SHP77 (cell line): ENCODE data around the gene UBTD1.
A peak's percentile ranks its signal among the peaks of the same experiment; 100 is the strongest.

Experiments used
- DNase-seq, 2 experiments: peaks; one replicate each; lab custom pipeline; 2025; lab: John Stamatoyannopoulos, UW

UBTD1 gene

GRCh38 chr10:97483506-97483905 lies 15.2 kb upstream of the UBTD1 start:
- DNase-seq, result no peak

- no peak for DNase-seq
Measured at GRCh38 chr10:97483921-97484320, 14.8 kb upstream of the UBTD1 start.

- DNase-seq, result no peak
Measured at GRCh38 chr10:97485647-97486281, 13.0 kb upstream of the UBTD1 start.

- DNase-seq, result no peak
Measured at GRCh38 chr10:97490592-97490991, 8.1 kb upstream of the UBTD1 start.

- no peak for DNase-seq
Measured at GRCh38 chr10:97494151-97494550, 4.6 kb upstream of the UBTD1 start.

- DNase-seq, result no peak
Measured at GRCh38 chr10:97494863-97495506, 3.7 kb upstream of the UBTD1 start.

DNA sequence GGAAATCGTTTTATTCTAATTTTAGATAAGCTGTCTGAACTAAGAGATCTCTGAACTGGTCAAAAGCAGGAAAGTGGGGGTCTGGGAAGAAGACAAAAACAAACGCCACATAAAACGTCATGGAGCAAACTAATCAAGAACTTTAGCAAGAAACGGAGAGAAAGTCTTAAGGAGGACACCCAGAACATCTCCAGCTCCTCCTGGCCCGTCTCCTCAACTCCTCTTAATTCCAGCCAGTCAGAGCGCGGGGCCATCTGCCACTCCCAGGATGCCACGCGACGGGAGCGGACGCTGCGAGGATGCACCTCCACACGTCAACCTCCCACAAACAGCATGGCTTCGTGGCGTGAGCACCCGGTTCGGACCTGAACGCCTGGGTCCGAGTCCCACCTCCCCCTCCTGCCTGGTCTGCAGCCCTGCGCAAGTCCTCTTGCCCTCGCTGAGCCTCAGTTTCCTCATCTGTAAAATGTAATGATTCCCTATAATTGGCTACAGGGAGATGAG lies 1.1 kb upstream of the UBTD1 start:
- peak; percentile 37 to 78 for DNase-seq

- peak; percentile 95 to 97 for DNase-seq
Measured at GRCh38 chr10:97498076-97498840, 466 bp upstream of the UBTD1 start, which contains the start of gene MMS19. MMS19 (minus strand) TSS chr10:97498422; CDS start chr10:97498384, 38 bp downstream.

- peak in 1 of 2 experiments; percentile 37 for DNase-seq
Measured at GRCh38 chr10:97499561-97500296, 1.0 kb downstream of the UBTD1 start.

- no peak for DNase-seq
Measured at GRCh38 chr10:97500297-97500575, 1.5 kb downstream of the UBTD1 start.

GRCh38 chr10:97502916-97503315 lies 4.2 kb downstream of the UBTD1 start:
- DNase-seq, result no peak

DNA sequence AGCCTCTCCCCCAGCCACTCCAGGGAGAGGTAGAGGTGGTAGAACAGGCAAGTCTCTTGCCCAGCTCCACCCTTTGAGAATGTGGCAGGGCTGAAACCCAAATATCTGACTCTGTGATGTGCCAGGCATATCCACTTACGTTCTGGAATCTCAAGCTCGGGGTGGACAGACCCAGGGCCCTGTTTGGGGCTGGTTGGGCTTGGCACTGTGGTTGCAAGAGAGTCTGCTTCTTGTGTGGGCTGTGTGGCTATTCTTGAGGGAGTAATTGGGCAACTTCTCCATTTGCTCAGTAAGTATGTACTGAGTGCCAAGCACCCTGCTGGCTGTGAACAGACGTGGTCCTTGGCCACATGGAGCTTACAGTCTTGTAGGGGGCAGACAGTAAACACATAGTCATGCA lies 4.7 kb downstream of the UBTD1 start:
- DNase-seq, result no peak

GRCh38 chr10:97505152-97505551 lies 6.4 kb downstream of the UBTD1 start:
- no peak for DNase-seq

- no peak for DNase-seq
Measured at GRCh38 chr10:97506199-97506991, 7.7 kb downstream of the UBTD1 start.

DNA sequence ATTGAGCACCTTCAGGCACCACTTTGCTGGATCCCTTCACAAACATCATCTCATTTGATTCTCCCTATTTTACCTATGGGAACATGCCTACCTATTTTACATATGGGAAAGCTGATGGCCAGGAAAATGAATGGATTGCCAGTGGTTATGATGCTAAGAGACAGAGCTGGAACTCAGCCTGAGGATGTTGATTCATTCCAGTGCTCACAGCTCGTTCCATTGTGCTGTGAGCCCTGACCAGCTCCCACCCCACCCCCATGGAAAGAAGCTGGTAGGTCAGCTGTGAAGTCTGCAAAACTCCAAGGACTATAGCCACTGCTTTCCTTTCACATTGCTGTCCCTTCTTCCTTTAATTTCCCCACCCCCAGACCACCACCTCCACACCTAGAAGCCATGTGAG lies 9.6 kb downstream of the UBTD1 start:
- DNase-seq, result no peak

DNA sequence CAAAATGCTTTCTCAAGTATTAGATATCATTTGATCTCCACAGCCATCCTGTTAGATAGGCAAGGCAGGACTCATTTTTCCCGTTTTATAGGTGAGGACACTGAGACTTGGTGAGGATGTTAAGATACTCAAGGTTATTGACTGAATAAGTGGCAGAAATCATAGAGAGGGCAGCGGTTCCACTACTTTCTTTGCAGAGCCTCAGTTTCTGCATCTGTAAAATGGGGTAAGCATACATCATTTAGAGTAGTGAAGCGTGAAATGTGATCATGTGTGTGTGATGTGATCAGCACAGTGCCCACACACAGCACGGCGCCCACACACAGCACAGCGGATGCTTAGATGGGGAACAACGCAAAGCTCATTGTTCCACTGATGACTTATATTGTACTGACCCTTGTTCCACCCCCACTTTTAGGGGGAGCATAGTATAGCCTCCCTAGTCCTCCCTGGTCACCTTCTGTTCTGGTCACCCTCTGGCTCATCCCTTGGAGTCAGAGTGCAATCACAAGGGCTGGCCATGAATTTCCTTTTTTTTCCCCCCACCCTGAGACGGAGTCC lies 10.5 kb downstream of the UBTD1 start:
- DNase-seq, result no peak

- no peak for DNase-seq
Measured at GRCh38 chr10:97510686-97511085, 12.0 kb downstream of the UBTD1 start.

GRCh38 chr10:97511711-97512440 lies 13.2 kb downstream of the UBTD1 start:
- no peak for DNase-seq

- DNase-seq, result no peak
Measured at GRCh38 chr10:97512993-97513392, 14.3 kb downstream of the UBTD1 start.

DNA sequence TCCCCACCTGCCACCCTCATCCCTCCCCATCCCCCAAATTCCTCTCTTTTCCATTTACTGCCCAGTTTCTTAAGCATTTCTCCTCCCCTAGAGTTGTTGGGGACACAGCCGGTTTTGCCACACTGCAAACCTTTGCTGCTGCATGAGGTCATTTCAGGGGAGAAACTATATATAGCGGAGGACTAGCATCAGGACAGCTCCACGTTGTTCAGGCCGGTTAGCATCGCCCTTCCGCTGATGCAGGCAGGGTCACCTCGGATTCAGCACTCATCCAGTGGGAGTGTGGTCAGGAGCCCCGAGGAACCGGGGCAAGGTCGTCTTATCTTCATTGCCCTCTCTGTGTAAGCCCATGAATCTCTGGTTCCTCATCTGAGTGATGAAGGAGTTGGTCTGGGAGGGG lies 15.6 kb downstream of the UBTD1 start:
- DNase-seq, result no peak
